ENCODE measurements around the gene EMC1.
"Not testable (repeated sequence)": the region's sequence is repeated elsewhere in the genome, so short reads cannot be mapped to it uniquely, and the experiment has no call there.

Gene EMC1

DNA sequence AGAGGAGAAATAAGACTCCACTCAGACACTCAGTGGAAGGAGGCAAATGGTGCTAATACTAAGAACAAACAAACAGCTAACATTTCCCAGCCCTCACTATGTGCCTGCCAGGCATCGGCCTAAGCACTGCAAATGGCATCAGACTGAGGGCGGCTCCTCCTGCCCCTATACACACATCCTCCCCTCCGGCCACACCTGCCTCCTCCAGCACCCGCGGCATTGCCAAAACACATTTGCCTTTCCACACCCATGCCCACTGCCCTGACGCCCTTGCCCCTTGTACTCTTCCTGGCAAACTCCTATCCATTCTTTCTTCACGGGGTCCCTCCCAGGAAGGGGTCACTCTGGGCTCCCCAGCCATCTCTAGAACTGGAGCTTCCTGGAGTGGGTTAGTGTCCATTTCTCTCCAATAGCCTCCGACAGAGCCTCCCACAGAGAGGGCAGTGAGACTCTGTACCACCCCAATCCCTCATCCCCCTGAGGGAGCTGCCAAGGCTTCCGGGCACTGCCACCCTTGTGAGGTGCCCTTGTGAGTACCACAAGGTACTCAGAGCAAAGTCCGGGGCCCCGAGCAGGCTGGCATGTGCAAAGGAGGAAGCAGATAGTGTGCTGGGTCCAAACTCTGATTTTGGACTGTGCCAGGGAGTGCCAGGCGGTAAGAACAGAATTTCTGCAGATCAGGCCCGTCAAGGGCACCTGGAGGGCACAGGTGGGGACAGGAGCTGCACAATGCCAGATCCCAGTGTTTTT, 36.3 kb upstream of the EMC1 start:
- TF ChIP-seq ZNF677 (tag by site-specific recombination; IDR thresholded peaks at IDR 0.05), result no peak
- TF ChIP-seq YY2 (tag by site-specific recombination; IDR thresholded peaks at IDR 0.05), result no peak
- TF ChIP-seq, protein P1, sequence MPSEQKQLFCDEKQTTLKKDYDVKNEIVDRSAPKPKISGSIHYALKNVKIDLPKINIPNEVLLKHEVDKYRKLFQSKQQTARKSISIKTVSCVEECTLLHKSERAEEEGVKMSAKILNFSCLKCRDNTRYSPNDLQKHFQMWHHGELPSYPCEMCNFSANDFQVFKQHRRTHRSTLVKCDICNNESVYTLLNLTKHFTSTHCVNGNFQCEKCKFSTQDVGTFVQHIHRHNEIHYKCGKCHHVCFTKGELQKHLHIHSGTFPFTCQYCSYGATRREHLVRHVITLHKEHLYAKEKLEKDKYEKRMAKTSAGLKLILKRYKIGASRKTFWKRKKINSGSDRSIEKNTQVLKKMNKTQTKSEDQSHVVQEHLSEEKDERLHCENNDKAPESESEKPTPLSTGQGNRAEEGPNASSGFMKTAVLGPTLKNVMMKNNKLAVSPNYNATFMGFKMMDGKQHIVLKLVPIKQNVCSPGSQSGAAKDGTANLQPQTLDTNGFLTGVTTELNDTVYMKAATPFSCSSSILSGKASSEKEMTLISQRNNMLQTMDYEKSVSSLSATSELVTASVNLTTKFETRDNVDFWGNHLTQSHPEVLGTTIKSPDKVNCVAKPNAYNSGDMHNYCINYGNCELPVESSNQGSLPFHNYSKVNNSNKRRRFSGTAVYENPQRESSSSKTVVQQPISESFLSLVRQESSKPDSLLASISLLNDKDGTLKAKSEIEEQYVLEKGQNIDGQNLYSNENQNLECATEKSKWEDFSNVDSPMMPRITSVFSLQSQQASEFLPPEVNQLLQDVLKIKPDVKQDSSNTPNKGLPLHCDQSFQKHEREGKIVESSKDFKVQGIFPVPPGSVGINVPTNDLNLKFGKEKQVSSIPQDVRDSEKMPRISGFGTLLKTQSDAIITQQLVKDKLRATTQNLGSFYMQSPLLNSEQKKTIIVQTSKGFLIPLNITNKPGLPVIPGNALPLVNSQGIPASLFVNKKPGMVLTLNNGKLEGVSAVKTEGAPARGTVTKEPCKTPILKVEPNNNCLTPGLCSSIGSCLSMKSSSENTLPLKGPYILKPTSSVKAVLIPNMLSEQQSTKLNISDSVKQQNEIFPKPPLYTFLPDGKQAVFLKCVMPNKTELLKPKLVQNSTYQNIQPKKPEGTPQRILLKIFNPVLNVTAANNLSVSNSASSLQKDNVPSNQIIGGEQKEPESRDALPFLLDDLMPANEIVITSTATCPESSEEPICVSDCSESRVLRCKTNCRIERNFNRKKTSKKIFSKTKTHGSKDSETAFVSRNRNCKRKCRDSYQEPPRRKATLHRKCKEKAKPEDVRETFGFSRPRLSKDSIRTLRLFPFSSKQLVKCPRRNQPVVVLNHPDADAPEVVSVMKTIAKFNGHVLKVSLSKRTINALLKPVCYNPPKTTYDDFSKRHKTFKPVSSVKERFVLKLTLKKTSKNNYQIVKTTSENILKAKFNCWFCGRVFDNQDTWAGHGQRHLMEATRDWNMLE (tag by site-specific recombination; conservative IDR thresholded peaks at IDR 0.05; ENCODE audit: low read depth), result no peak
- TF ChIP-seq, protein P2, sequence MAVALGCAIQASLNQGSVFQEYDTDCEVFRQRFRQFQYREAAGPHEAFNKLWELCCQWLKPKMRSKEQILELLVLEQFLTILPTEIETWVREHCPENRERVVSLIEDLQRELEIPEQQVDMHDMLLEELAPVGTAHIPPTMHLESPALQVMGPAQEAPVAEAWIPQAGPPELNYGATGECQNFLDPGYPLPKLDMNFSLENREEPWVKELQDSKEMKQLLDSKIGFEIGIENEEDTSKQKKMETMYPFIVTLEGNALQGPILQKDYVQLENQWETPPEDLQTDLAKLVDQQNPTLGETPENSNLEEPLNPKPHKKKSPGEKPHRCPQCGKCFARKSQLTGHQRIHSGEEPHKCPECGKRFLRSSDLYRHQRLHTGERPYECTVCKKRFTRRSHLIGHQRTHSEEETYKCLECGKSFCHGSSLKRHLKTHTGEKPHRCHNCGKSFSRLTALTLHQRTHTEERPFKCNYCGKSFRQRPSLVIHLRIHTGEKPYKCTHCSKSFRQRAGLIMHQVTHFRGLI (tag by site-specific recombination; IDR thresholded peaks at IDR 0.05), result no peak
- no peak for TF ChIP-seq ZNF239 (tag by site-specific recombination; IDR thresholded peaks at IDR 0.05)
- TF ChIP-seq ZSCAN23 (tag by site-specific recombination; IDR thresholded peaks at IDR 0.05), result no peak
- no peak for TF ChIP-seq ZNF560 (tag by site-specific recombination; IDR thresholded peaks at IDR 0.05; ENCODE audit: borderline replicate concordance)
- TF ChIP-seq ZNF423 (tag by site-specific recombination; IDR thresholded peaks at IDR 0.05), result no peak
- no peak for TF ChIP-seq ZNF426 (tag by site-specific recombination; IDR thresholded peaks at IDR 0.05)
- no peak for TF ChIP-seq ZBTB17 (tag by site-specific recombination; IDR thresholded peaks at IDR 0.05)
- no peak for TF ChIP-seq RBAK (tag by site-specific recombination; IDR thresholded peaks at IDR 0.05)
- TF ChIP-seq, protein P3, sequence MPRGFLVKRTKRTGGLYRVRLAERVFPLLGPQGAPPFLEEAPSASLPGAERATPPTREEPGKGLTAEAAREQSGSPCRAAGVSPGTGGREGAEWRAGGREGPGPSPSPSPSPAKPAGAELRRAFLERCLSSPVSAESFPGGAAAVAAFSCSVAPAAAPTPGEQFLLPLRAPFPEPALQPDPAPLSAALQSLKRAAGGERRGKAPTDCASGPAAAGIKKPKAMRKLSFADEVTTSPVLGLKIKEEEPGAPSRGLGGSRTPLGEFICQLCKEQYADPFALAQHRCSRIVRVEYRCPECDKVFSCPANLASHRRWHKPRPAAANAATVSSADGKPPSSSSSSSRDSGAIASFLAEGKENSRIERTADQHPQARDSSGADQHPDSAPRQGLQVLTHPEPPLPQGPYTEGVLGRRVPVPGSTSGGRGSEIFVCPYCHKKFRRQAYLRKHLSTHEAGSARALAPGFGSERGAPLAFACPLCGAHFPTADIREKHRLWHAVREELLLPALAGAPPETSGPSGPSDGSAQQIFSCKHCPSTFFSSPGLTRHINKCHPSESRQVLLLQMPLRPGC (tag by site-specific recombination; IDR thresholded peaks at IDR 0.05), result no peak
- no peak for TF ChIP-seq ZFP41 (tag by site-specific recombination; IDR thresholded peaks at IDR 0.05; ENCODE audit: borderline replicate concordance)
- no peak for TF ChIP-seq ZNF211 (tag by site-specific recombination; IDR thresholded peaks at IDR 0.05; ENCODE audit: low read depth)
- no peak for TF ChIP-seq ZNF266 (tag by site-specific recombination; IDR thresholded peaks at IDR 0.05; ENCODE audit: low read depth)
- H3K27ac ChIP-seq (ENCODE audit: extremely low read depth, low read depth, low read length), result no peak overlapping the region
- CTCF ChIA-PET, result no interaction called here
- H3K4me1 ChIP-seq (ENCODE audit: control insufficient read depth, insufficient read depth, low read length), result no peaks in the 10 kb centered on the region
- POLR2A ChIA-PET, result no interaction called here
- no peaks in the 10 kb centered on the region for H3K9me3 ChIP-seq (ENCODE audit: control insufficient read depth, insufficient read depth, low read depth, low read length)
- H3K36me3 ChIP-seq (ENCODE audit: control insufficient read depth in 2 of 2, insufficient read depth in 1 of 2, low read length in 2 of 2), result peaks cover 6 to 34% of the 10 kb centered on the region in 2 experiments; a peak in 2 of 3 replicates
- no peak overlapping the region for H3K4me3 ChIP-seq (ENCODE audit: low read depth, low read length)

DNA sequence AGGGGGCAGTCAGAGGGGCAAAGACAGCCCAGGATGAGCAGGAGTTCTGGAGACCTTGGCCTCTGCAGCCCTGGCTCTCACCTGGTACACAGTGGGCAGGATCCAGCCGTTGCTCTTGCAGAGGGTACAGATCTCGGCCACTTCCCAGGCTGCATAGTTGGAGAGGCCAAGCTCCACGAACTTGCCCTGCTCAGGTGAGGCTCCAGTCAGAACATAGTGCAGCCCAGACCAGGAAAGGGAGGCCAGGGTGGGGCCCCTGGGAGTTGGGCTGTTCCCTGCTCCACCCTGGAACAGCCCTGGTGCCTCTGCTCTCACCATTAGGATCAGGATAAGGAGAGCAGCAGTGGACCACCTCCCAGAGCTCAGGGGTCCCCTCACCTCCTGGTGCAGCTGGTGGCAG, 34.5 kb upstream of the EMC1 start:
- H3K27ac ChIP-seq (ENCODE audit: extremely low read depth, low read depth, low read length); H3K4me3 ChIP-seq (ENCODE audit: low read depth, low read length); POLR2A ChIA-PET; H3K9me3 ChIP-seq (ENCODE audit: control insufficient read depth, insufficient read depth, low read depth, low read length); H3K4me1 ChIP-seq (ENCODE audit: control insufficient read depth, insufficient read depth, low read length); CTCF ChIA-PET: not testable (repeated sequence)
- peak; percentile 83 for TF ChIP-seq ZNF341 (tag by site-specific recombination; IDR thresholded peaks at IDR 0.05; ENCODE audit: low read depth)
- peaks cover 3 to 43% of the 10 kb centered on the region in 2 experiments; a peak in 2 of 3 replicates for H3K36me3 ChIP-seq (ENCODE audit: control insufficient read depth in 2 of 2, insufficient read depth in 1 of 2, low read length in 2 of 2)

DNA sequence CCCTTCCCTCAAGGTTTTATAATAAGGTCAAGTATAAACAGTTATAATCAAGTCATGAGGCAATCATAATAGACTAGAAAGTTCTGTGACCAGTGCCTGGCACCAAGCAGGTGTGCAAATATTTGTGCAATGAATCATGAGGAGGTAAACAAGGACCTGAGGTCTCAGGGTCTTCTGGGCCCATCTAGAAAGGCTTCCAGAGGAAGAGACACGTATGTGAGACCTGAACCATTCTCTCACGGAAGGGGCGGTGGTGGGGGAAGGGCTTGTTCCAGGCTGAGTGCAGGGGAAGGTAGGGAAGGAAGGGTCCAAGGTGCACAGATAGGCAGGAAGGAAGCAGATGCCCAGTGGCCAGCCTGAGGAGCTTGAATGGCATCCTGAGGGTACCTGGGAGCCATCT, 34.0 kb upstream of the EMC1 start:
- POLR2A ChIA-PET; H3K27ac ChIP-seq (ENCODE audit: extremely low read depth, low read depth, low read length); H3K9me3 ChIP-seq (ENCODE audit: control insufficient read depth, insufficient read depth, low read depth, low read length); CTCF ChIA-PET; H3K4me1 ChIP-seq (ENCODE audit: control insufficient read depth, insufficient read depth, low read length); H3K4me3 ChIP-seq (ENCODE audit: low read depth, low read length): not testable (repeated sequence)
- H3K36me3 ChIP-seq (ENCODE audit: control insufficient read depth in 2 of 2, insufficient read depth in 1 of 2, low read length in 2 of 2), result peaks cover 6 to 43% of the 10 kb centered on the region in 2 experiments; a peak in 2 of 3 replicates

Measured in HEK293 (cell line).